ENCODE measurements around the gene CLCN3.
A peak's percentile ranks its signal among the peaks of the same experiment; 100 is the strongest.

Gene CLCN3

GRCh38 chr4:169682372-169683047 lies 62.1 kb downstream of the CLCN3 start:
- DNase-seq = no peak
- H3K27me3 Mint-ChIP-seq (ENCODE audit: low read depth, poor library complexity) = peaks cover 6% of the 10 kb centered on the region
- no peak overlapping the region for H3K27ac Mint-ChIP-seq
- H3K36me3 Mint-ChIP-seq (ENCODE audit: low read depth) = peaks cover 64% of the 10 kb centered on the region
- H3K9me3 Mint-ChIP-seq = peaks cover 25% of the 10 kb centered on the region
- no peaks in the 10 kb centered on the region for H3K4me1 Mint-ChIP-seq
- no peak overlapping the region for H3K4me3 Mint-ChIP-seq
- no peak for TF ChIP-seq CTCF (IDR thresholded peaks at IDR 0.05)

- Mint-ChIP-seq H3K36me3 (ENCODE audit: low read depth) (peaks cover 46% of the 10 kb centered on the region), H3K4me1 (no peaks in the 10 kb centered on the region), H3K27ac (no peak overlapping the region), H3K27me3 (ENCODE audit: low read depth, poor library complexity) (no peaks in the 10 kb centered on the region), H3K4me3 (no peak overlapping the region), H3K9me3 (no peaks in the 10 kb centered on the region)
- no peak for DNase-seq
- no peak for TF ChIP-seq CTCF (IDR thresholded peaks at IDR 0.05)
Measured at GRCh38 chr4:169689681-169690080, 69.3 kb downstream of the CLCN3 start.

GRCh38 chr4:169690787-169691186 lies 70.4 kb downstream of the CLCN3 start:
- Mint-ChIP-seq H3K27me3 (ENCODE audit: low read depth, poor library complexity) (no peaks in the 10 kb centered on the region), H3K4me1 (no peaks in the 10 kb centered on the region), H3K4me3 (no peak overlapping the region), H3K9me3 (no peaks in the 10 kb centered on the region), H3K36me3 (ENCODE audit: low read depth) (peaks cover 40% of the 10 kb centered on the region), H3K27ac (no peak overlapping the region)
- no peak for DNase-seq
- TF ChIP-seq CTCF (IDR thresholded peaks at IDR 0.05) = no peak

- TF ChIP-seq CTCF (IDR thresholded peaks at IDR 0.05) = no peak
- Mint-ChIP-seq H3K27ac (no peak overlapping the region), H3K27me3 (ENCODE audit: low read depth, poor library complexity) (no peaks in the 10 kb centered on the region), H3K9me3 (peaks cover 23% of the 10 kb centered on the region), H3K36me3 (ENCODE audit: low read depth) (peaks cover 68% of the 10 kb centered on the region), H3K4me3 (no peak overlapping the region), H3K4me1 (no peaks in the 10 kb centered on the region)
- no peak for DNase-seq
Measured at GRCh38 chr4:169698331-169698730, 78.0 kb downstream of the CLCN3 start.

GRCh38 chr4:169707958-169708643 lies 87.7 kb downstream of the CLCN3 start:
- TF ChIP-seq CTCF (IDR thresholded peaks at IDR 0.05) = no peak
- Mint-ChIP-seq H3K4me1 (no peaks in the 10 kb centered on the region), H3K4me3 (no peak overlapping the region), H3K9me3 (peaks cover under 1% of the 10 kb centered on the region), H3K27ac (peak overlapping the region; percentile 19), H3K27me3 (ENCODE audit: low read depth, poor library complexity) (no peaks in the 10 kb centered on the region), H3K36me3 (ENCODE audit: low read depth) (peaks cover 33% of the 10 kb centered on the region)
- no peak for DNase-seq

- no peaks in the 10 kb centered on the region for H3K9me3 Mint-ChIP-seq
- H3K4me3 Mint-ChIP-seq = no peak overlapping the region
- peaks cover 36% of the 10 kb centered on the region for H3K36me3 Mint-ChIP-seq (ENCODE audit: low read depth)
- no peak overlapping the region for H3K27ac Mint-ChIP-seq
- no peak for DNase-seq
- no peak for TF ChIP-seq CTCF (IDR thresholded peaks at IDR 0.05)
- H3K4me1 Mint-ChIP-seq = no peaks in the 10 kb centered on the region
- H3K27me3 Mint-ChIP-seq (ENCODE audit: low read depth, poor library complexity) = no peaks in the 10 kb centered on the region
Measured at GRCh38 chr4:169715826-169716225, 95.4 kb downstream of the CLCN3 start.

Measured in nephron progenitor cell (in vitro differentiated cells).